ENCODE results near the gene LRBA. TPM values are rescaled to one million over a fixed set of nuclear protein-coding genes. Genes with fewer than 3 reads are reported as not detected.

The LRBA gene
- total and polyA plus RNA-seq, 2 of the 4 experiments (the other 2 are of a cell fraction) = 10.2 to 51.6 TPM

GRCh38 chr4:150632639-150633038 is 382.4 kb downstream of the LRBA start:
- DNase-seq (no peak), ATAC-seq (ENCODE audit: low read depth) (no peak)
- no TSS peak for BruUV-seq (replicated peaks)
- no peak overlapping the region for H3K4me2 ChIP-seq (ENCODE audit: low read depth, low read length)
- intact Hi-C loops (cut with micrococcal nuclease) = no loop called here
- H3K9me1 ChIP-seq (ENCODE audit: insufficient read depth, low read length) = no peaks in the 10 kb centered on the region
- dilution Hi-C loops (cut with HindIII; ENCODE audit: low sequenced_read_pairs, unreplicated experiment) = no loop called here
- no peak overlapping the region for H3K9ac ChIP-seq (ENCODE audit: low read depth, low read length)
- no peak overlapping the region for H2AK5ac ChIP-seq (ENCODE audit: low read depth, low read length)
- CTCF ChIA-PET = no interaction called here
- H4K8ac ChIP-seq (ENCODE audit: low read depth in 2 of 2, low read length in 2 of 2) = no peak overlapping the region
- no peak overlapping the region for H3K4ac ChIP-seq (ENCODE audit: low read depth, low read length)
- no peak overlapping the region for H3K27ac ChIP-seq (ENCODE audit: insufficient read depth, low read length)
- no peak overlapping the region for H2BK120ac ChIP-seq (ENCODE audit: low read depth, low read length)
- H3K18ac ChIP-seq (ENCODE audit: low read depth, low read length) = no peak overlapping the region
- no peak overlapping the region for H3K23ac ChIP-seq (ENCODE audit: low read depth, low read length)
- H3K14ac ChIP-seq (replicated peaks; ENCODE audit: low read depth, low read length) = no peak overlapping the region
- H2BK5ac ChIP-seq (ENCODE audit: low read depth, low read length, poor library complexity, severe bottlenecking) = no peak overlapping the region
- H3K79me1 ChIP-seq (ENCODE audit: low read depth in 1 of 2, low read length in 2 of 2) = no peaks in the 10 kb centered on the region
- no peak overlapping the region for H3K4me3 ChIP-seq (ENCODE audit: insufficient read depth, low read depth, low read length)
- H2BK15ac ChIP-seq (ENCODE audit: low read depth, low read length) = no peak overlapping the region
- in situ Hi-C loops (cut with MboI; ENCODE audit: low sequenced_read_pairs) = no loop called here
- H3K27me3 ChIP-seq (ENCODE audit: control insufficient read depth, insufficient read depth, low read length) = no peaks in the 10 kb centered on the region
- POLR2A ChIA-PET (ENCODE audit: unreplicated experiment) = no interaction called here
- TF ChIP-seq CEBPB (IDR thresholded peaks at IDR 0.05; ENCODE audit: low read depth, low read length) = no peak
- no peak for TF ChIP-seq SMC3 (IDR thresholded peaks at IDR 0.05; ENCODE audit: low read depth, low read length)
- TF ChIP-seq MXI1 (IDR thresholded peaks at IDR 0.05; ENCODE audit: borderline replicate concordance, low read depth, low read length) = no peak
- TF ChIP-seq ELK1 (IDR thresholded peaks at IDR 0.05; ENCODE audit: borderline replicate concordance, low read depth, low read length) = no peak
- TF ChIP-seq FOS (IDR thresholded peaks at IDR 0.05; ENCODE audit: low read depth, low read length) = no peak
- no peak for TF ChIP-seq CHD1 (IDR thresholded peaks at IDR 0.05; ENCODE audit: low read depth, low read length)
- no peak for TF ChIP-seq RFX5 (IDR thresholded peaks at IDR 0.05; ENCODE audit: low read depth, low read length)
- no peak for TF ChIP-seq USF2 (IDR thresholded peaks at IDR 0.05; ENCODE audit: low read depth, low read length)
- TF ChIP-seq RAD21 (IDR thresholded peaks at IDR 0.05; ENCODE audit: low read length) = no peak
- H2BK20ac ChIP-seq (ENCODE audit: low read depth, low read length) = no peak overlapping the region
- no peaks in the 10 kb centered on the region for H3K9me3 ChIP-seq (ENCODE audit: control insufficient read depth, insufficient read depth, low read length)
- no peak overlapping the region for H4K5ac ChIP-seq (ENCODE audit: low read depth, low read length)
- H3K56ac ChIP-seq (ENCODE audit: extremely low read depth, insufficient read depth, low read length) = no peak overlapping the region
- no peaks in the 10 kb centered on the region for H3K4me1 ChIP-seq (ENCODE audit: control insufficient read depth, insufficient read depth, low read length)
- no peak overlapping the region for H2AK9ac ChIP-seq (replicated peaks; ENCODE audit: low read depth, low read length, poor library complexity)
- no peaks in the 10 kb centered on the region for H3K36me3 ChIP-seq (ENCODE audit: control insufficient read depth, insufficient read depth, low read length)
- H2AFZ ChIP-seq (replicated peaks; ENCODE audit: low read length, poor library complexity) = no peak overlapping the region
- no peaks in the 10 kb centered on the region for H4K20me1 ChIP-seq (ENCODE audit: insufficient read depth, low read length)
- no peak overlapping the region for H4K91ac ChIP-seq (ENCODE audit: insufficient read depth, low read depth, low read length)
